Activated naive CD8-positive, alpha-beta T cell treated with anti-CD3 and anti-CD28 coated beads for 36 hours (primary cell): ENCODE results near the gene EPN3. TPM values are rescaled to one million over a fixed set of nuclear protein-coding genes. Genes with fewer than 3 reads are reported as not detected.

Source experiments
- DNase-seq: peaks from one replicate; pipeline ENCODE4 v3.0.0; 2021
- H3K27ac Mint-ChIP-seq: one replicate; pipeline ENCODE4 v1.8.0; 2022; ENCODE audit warnings: mild to moderate bottlenecking, moderate library complexity, mixed read lengths
- H3K27me3 Mint-ChIP-seq: one replicate; pipeline ENCODE4 v1.8.0; 2022; ENCODE audit warnings: mild to moderate bottlenecking, mixed read lengths
- H3K36me3 Mint-ChIP-seq: one replicate; pipeline ENCODE4 v1.8.0; 2021; ENCODE audit warnings: mild to moderate bottlenecking, mixed read lengths
- H3K4me1 Mint-ChIP-seq: one replicate; pipeline ENCODE4 v1.8.0; 2021; ENCODE audit warnings: mixed read lengths
- H3K4me3 Mint-ChIP-seq: one replicate; pipeline ENCODE4 v1.8.0; 2022; ENCODE audit warnings: mild to moderate bottlenecking, moderate library complexity, mixed read lengths
- H3K9me3 Mint-ChIP-seq: one replicate; pipeline ENCODE4 v1.8.0; 2022; ENCODE audit warnings: mixed read lengths
- total RNA-seq, 2 experiments: library from RNA; stranded (reverse); gene quantifications; one replicate each; pipeline ENCODE4 v1.2.3, GENCODE V29; 2021

The EPN3 gene
- total RNA-seq, 2 experiments from 2014 or later, result not detected

DNA sequence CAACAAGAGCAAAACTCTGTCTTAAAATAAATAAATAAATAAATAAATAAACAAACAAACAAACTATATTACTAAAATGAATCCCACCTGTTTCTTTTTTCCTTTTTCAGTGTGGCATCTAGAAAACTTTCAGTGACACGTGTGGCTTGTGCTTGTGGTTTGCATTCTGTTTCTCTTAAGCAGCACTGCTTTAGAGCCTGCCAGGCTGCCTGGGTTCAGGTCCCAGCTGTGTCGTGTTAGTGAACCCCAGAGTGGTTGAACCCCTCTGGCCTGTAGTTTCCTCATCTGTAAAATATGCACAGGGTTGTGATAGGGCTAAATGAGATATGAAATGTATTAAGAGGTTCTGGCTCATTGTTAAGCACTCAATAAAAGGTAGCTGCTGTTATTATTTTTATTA is 12.1 kb upstream of the EPN3 start:
- no peak overlapping the region for H3K27ac Mint-ChIP-seq
- H3K9me3 Mint-ChIP-seq, result no peaks in the 10 kb centered on the region
- no peaks in the 10 kb centered on the region for H3K27me3 Mint-ChIP-seq
- no peaks in the 10 kb centered on the region for H3K4me1 Mint-ChIP-seq
- H3K4me3 Mint-ChIP-seq, result no peak overlapping the region
- H3K36me3 Mint-ChIP-seq, result no peaks in the 10 kb centered on the region
- no peak for DNase-seq

DNA sequence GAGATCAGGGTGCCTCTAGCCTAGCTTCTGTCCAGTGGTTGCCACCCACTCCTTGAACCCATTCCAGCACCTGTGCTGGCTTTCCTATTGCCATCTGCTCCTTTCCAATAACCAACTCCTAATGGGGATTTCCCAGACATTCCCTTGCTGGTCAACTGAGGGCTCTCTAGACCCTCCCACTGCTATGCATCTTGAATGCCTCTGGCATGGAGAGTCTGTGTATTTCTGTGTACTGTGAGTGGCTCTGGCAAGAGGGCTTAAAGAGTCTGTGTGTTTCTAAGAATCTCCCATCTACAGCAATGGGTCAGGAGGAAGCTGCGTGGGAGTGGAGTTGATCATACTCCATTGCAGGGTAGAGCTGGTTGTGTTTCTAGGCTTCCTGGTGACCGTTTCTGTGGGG is 11.0 kb upstream of the EPN3 start:
- Mint-ChIP-seq H3K9me3 (no peaks in the 10 kb centered on the region), H3K4me3 (no peak overlapping the region), H3K27ac (no peak overlapping the region), H3K4me1 (no peaks in the 10 kb centered on the region), H3K36me3 (no peaks in the 10 kb centered on the region), H3K27me3 (no peaks in the 10 kb centered on the region)
- no peak for DNase-seq

DNA sequence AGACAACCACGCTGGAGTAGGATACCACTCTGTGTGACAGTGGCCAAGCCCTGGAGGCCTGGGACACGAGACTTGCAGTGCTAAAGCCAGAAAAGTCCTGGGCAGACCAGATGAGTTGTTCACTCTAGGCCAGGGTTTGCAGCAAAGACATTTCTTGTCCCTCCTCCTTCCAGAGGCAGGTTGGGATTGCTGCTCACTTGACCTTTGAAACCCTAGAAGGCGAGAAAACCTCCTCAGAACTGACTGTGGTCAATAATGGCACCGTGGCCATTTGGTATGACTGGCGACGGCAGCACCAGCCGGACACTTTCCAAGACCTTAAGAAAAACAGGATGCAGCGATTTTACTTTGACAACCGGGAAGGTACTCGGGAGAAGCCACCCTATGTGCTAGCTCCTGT is 9.8 kb upstream of the EPN3 start:
- no peaks in the 10 kb centered on the region for H3K9me3 Mint-ChIP-seq
- no peaks in the 10 kb centered on the region for H3K36me3 Mint-ChIP-seq
- no peaks in the 10 kb centered on the region for H3K27me3 Mint-ChIP-seq
- H3K4me1 Mint-ChIP-seq, result no peaks in the 10 kb centered on the region
- no peak overlapping the region for H3K4me3 Mint-ChIP-seq
- H3K27ac Mint-ChIP-seq, result no peak overlapping the region
- DNase-seq, result no peak

DNA sequence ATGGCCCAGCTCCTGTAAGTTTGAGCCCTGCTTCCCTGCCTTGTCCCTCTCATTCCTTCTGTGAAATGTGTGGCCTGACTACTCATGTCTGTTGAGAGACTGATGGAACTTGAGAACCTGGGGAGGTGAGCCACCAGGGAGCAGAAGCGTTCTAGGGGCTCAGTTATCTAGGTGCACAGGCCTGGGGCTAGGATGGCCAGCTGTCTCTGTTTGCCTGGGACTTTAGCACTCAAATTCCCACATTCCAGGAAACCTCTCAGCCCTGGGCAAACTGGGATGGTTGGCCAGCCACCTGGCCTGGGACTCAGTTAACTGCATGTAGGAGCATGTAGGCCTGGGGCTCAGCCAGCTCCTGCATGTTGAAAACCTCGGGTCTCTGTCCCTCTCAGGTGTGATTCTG is 9.3 kb upstream of the EPN3 start:
- DNase-seq, result no peak
- no peaks in the 10 kb centered on the region for H3K4me1 Mint-ChIP-seq
- no peak overlapping the region for H3K27ac Mint-ChIP-seq
- H3K9me3 Mint-ChIP-seq, result no peaks in the 10 kb centered on the region
- no peaks in the 10 kb centered on the region for H3K36me3 Mint-ChIP-seq
- no peaks in the 10 kb centered on the region for H3K27me3 Mint-ChIP-seq
- H3K4me3 Mint-ChIP-seq, result no peak overlapping the region

DNA sequence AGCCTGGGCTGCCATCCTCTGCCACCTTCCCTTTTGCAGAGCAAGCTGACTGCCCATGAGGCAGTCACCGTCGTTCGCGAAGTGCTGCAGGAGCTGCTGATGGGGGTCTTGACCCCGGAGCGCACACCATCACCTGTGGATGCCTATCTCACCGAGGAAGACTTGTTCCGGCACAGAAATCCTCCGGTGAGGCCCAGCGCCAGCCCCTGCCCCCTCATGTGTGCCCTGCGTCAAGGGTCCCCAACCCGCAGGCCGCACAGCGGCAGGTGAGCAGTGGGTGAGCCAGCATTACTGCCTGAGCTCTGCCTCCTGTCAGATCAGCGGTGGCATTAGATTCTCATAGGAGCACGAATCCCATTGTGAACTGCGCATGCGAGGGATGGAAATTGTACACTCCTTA is 7.7 kb upstream of the EPN3 start:
- peaks cover 16% of the 10 kb centered on the region for H3K27me3 Mint-ChIP-seq
- H3K27ac Mint-ChIP-seq, result no peak overlapping the region

DNA sequence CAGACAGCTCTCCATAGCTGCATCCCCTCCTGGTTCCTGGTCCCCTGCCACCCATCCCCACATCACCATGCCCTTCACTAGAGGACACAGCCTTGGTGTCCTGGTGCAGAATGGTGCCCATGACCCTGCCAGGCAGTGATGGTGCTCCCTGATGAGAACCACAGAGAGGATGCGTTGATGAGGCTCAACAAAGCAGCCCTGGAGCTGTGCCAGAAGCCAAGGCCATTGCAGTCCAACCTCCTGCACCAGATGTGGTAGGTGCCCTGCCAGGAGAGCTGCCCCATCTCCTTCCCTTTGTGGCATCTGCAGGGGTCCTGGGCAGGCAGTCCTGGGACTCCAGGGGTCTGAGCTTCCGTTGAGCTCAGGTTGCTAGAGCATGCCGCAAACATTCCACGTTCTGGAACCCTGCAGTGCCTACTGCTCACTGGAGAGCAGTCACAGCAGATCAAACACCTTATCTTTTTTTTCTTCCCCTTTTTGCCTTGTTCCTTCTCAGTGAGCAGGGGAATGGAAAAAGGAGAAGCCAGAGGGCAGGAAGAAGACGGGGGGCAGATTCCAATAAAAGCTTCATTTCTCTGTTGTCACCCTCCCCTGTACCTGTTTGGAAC is 5.3 kb upstream of the EPN3 start:
- no peak for DNase-seq
- Mint-ChIP-seq H3K4me3 (no peak overlapping the region), H3K27ac (no peak overlapping the region), H3K36me3 (no peaks in the 10 kb centered on the region), H3K9me3 (no peaks in the 10 kb centered on the region), H3K27me3 (peaks cover 40% of the 10 kb centered on the region), H3K4me1 (no peaks in the 10 kb centered on the region)

More for the DNA sequence above, 7.7 kb upstream of the EPN3 start:
- no peak for DNase-seq
- Mint-ChIP-seq H3K36me3 (no peaks in the 10 kb centered on the region), H3K4me1 (no peaks in the 10 kb centered on the region), H3K9me3 (no peaks in the 10 kb centered on the region), H3K4me3 (no peak overlapping the region)

DNA sequence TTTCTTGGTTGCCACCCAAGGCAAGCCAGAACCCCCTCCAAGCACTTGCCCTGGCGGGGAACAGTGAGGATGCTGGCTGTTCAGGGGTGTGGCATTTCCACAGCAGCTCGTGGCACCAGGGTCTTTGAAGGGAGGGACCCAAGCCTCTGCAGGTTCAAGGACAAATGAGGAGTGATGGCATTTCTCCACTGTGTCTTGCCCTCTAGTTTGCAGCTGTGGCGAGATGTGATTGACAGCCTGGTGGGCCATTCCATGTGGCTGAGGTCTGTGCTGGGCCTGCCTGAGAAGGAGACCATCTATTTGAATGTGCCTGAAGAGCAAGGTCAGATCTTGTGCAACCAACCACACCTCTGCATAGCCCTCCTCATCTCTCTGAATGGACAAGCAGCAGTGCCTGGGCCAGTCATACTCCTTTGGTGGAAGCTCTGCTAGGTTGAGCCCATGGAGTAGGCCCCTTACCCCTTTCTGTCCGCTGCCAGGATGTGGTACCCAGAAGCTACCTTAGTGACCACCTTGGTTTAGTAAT is 4.5 kb upstream of the EPN3 start:
- Mint-ChIP-seq H3K27ac (no peak overlapping the region), H3K4me3 (no peak overlapping the region), H3K4me1 (no peaks in the 10 kb centered on the region), H3K27me3 (peaks cover 47% of the 10 kb centered on the region), H3K36me3 (no peaks in the 10 kb centered on the region), H3K9me3 (no peaks in the 10 kb centered on the region)
- no peak for DNase-seq

DNA sequence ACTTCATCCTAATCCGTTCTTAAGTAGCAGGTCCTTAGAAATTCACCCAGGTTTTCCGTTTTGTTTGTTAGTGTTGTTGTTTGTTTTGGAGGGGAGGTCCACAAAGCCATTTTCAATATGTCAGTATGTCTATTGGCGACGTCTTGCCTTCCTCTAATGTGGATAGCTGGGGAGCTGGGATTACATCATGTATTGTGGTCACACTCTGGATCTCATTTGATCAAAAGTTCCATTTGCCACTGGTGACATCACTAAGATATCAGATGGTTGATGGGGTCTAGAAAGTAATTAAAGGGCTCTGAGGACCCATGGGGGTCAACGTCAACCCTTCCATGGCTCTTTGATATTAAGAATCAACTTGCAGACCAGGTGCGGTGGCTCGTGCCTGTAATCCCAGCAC is 2.7 kb upstream of the EPN3 start:
- Mint-ChIP-seq H3K36me3 (no peaks in the 10 kb centered on the region), H3K9me3 (no peaks in the 10 kb centered on the region), H3K4me1 (peaks cover 13% of the 10 kb centered on the region), H3K27ac (no peak overlapping the region), H3K4me3 (no peak overlapping the region), H3K27me3 (peaks cover 64% of the 10 kb centered on the region)
- no peak for DNase-seq

DNA sequence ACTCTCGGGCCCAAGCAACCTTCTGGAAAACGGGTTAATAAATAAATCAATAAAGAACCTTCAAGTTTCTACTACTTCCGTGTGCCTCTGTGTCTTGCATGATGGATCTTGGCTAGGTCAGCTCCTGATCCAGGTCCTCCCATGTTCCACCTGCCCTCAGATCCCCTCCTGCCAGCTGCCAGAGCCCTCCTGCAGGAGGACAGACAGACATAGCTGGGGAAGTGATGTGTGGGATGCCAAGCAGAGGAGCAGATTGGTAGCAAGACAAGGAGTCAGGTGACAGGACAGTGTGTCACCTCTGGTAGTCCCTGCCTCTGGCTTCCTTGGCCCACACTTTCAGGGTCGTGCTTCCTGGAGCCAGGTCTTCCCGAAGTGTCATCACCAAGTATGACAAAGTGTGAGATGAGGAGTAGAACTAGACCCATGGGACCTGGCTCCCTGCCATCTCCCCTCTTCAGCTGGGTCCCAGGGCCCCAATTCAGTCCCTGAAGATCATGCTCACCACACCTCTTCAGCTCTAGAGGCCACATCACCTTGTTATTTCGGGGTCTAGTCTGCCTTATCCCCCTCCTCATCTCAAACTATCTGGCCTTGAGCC is 1.0 kb upstream of the EPN3 start:
- DNase-seq, result no peak
- peaks cover 13% of the 10 kb centered on the region for H3K4me1 Mint-ChIP-seq
- H3K27ac Mint-ChIP-seq, result no peak overlapping the region
- no peaks in the 10 kb centered on the region for H3K9me3 Mint-ChIP-seq
- H3K4me3 Mint-ChIP-seq, result no peak overlapping the region
- peaks cover 67% of the 10 kb centered on the region for H3K27me3 Mint-ChIP-seq
- no peaks in the 10 kb centered on the region for H3K36me3 Mint-ChIP-seq

DNA sequence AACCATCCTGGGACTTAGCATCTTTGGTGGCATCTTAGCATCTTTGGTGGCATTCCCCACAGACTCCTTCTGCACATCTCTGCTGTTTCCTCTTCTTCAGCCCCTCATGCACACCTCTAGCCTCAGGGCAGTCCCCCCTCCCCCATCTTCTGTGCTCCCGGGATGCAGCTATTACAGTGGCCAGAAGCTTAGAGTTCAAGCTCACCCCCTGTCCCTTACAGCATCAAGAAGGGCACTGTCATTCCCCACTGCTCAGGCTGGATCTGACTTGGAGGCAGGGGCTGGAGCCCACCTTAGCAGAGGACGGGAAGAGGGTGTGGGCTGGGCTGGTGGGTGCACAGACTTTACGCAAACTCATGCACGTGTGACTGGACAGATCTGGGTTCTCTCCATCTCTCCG is 650 bp downstream of the EPN3 start:
- Mint-ChIP-seq H3K4me1 (peaks cover 13% of the 10 kb centered on the region), H3K4me3 (no peak overlapping the region), H3K27me3 (peaks cover 67% of the 10 kb centered on the region), H3K9me3 (no peaks in the 10 kb centered on the region), H3K27ac (no peak overlapping the region), H3K36me3 (no peaks in the 10 kb centered on the region)
- no peak for DNase-seq

DNA sequence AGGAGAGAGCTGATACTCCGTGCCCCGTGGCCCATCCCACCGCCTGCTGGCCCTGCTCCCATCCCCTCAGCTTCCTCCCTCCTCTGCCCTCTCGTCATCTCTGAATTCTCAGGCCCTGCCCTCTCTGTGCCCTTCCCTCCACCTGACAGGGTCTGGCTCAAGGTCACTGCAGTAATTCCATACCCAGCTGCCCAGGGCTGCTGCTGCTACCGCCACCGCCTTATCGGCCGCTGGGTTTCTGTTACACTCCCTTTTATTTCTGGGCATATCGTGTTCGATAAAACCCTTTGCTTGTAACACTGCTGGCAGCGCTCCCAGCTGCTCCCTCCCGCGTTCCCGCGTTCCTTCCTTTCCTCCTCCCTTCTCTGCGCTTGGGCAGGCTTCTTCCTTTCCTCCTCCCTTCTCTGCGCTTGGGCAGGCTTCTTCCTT is 1.2 kb downstream of the EPN3 start:
- Mint-ChIP-seq H3K27me3 (peaks cover 62% of the 10 kb centered on the region), H3K36me3 (no peaks in the 10 kb centered on the region)

DNA sequence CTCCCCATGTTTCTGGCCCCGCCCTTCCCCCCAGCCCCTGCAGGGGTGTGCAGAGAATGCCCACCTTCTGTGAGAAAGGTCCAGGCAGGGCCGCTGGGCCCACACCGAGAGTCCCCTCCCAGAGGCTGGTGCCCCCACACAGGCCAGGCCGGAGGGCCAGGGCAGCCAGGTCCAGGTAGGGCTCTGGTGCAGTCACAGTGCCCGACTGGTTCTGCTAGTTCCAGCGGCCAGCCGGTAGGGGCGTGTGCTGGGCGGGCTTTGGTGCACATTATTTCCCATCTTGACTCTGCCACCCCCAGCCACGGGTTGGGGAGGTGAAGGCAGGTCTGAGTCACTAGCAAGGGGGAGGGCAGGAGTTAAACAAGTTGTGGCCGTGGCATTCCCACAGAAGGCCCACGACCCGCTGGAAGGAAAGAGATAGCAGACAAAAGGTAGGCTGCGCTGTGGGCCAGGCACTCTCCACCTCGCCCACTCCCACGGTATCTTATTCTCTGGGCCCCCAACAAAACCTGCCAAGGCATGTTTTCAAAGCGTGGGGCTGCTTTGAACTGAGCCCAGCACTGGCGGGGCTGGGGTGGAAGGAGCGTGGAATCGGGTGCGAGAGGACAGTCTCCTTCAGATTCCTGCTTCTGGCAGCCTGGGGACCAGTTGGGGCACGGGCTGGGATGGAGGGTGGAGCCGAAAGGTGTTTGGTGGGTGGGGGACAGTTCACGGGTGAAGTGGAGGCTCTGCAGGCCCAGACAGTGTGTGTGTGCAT is 1.9 kb downstream of the EPN3 start:
- Mint-ChIP-seq H3K9me3 (no peaks in the 10 kb centered on the region), H3K4me3 (no peak overlapping the region), H3K4me1 (peaks cover 15% of the 10 kb centered on the region), H3K36me3 (no peaks in the 10 kb centered on the region), H3K27ac (no peak overlapping the region), H3K27me3 (peaks cover 55% of the 10 kb centered on the region)
- peak; percentile 38 for DNase-seq

More for the DNA sequence above, 1.2 kb downstream of the EPN3 start:
- Mint-ChIP-seq H3K9me3 (no peaks in the 10 kb centered on the region), H3K4me1 (peaks cover 15% of the 10 kb centered on the region), H3K27ac (no peak overlapping the region), H3K4me3 (no peak overlapping the region)
- no peak for DNase-seq

DNA sequence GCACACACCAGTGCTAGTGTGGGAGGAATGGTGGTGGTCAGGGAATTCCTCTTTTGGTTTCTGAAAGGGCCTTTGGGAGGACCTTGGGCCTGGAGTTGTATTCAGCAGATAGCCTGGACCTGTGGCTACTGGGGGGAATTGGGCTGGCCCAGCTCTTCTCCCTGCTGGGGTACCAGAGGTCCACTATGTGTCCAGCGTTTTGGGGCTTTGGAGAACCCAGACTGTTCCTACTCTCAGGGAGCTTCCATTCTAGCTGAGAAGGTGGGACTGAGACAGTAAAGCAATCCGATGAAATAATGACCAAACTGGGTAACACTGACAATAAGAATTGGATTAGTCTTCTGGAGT is 2.4 kb downstream of the EPN3 start:
- Mint-ChIP-seq H3K36me3 (no peaks in the 10 kb centered on the region), H3K4me3 (no peak overlapping the region), H3K27ac (no peak overlapping the region), H3K9me3 (no peaks in the 10 kb centered on the region), H3K27me3 (peaks cover 49% of the 10 kb centered on the region), H3K4me1 (peaks cover 15% of the 10 kb centered on the region)
- no peak for DNase-seq

DNA sequence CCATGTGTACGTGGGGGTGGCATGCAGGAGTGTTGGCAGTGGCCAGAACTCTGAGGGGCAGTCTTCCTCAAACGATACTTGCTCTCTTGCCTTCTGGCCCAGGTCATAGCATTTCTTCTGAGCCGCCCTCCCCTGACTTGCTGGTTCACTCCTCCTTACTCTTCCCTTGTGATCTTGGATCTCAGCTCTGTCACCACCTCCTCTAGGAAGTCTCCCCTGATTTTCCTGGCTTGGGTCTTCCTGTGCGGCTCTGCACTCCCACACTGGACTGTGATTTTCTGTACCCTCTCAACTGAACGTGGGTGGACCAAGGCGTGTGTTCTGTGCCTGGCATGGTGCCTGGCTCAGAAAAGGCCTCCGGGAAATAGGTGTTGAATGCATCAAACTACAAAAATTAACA is 2.9 kb downstream of the EPN3 start:
- peaks cover 45% of the 10 kb centered on the region for H3K27me3 Mint-ChIP-seq
- DNase-seq, result no peak
- H3K4me1 Mint-ChIP-seq, result peaks cover 15% of the 10 kb centered on the region
- H3K27ac Mint-ChIP-seq, result no peak overlapping the region
- H3K36me3 Mint-ChIP-seq, result no peaks in the 10 kb centered on the region
- H3K4me3 Mint-ChIP-seq, result no peak overlapping the region
- H3K9me3 Mint-ChIP-seq, result no peaks in the 10 kb centered on the region

DNA sequence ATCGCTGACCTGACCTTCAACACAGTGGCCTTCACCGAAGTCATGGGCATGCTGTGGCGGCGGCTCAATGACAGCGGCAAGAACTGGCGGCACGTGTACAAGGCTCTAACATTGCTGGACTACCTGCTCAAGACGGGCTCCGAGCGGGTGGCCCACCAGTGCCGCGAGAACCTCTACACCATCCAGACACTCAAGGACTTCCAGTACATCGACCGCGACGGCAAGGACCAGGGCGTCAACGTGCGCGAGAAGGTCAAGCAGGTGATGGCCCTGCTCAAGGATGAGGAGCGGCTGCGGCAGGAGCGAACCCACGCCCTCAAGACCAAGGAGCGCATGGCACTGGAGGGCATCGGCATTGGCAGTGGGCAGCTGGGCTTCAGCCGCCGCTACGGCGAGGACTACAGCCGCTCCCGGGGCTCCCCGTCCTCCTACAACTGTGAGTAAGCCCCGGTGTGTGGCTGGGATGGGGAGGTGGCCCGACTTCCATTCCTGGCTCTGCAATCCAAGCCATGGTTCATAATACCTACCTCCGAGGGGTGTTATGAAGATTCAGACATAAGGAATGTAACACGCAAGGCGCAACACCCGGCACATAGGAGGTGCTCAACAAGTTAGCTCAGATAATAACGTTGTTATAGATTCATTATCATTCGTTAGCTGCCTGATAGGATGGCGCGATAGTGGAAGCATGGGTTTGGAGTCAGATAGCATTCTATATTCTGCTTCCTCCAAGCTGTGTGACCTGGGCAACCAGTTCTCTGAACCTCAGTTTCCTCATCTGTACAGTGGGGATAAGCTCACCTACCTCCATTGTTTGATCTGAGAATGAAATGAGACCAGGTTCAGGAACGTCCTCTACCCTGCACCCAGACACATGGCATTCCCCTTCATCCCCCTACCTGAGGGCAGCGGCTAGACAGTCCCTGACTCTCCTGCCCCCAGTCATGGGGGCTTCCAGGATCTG is 4.4 kb downstream of the EPN3 start:
- Mint-ChIP-seq H3K36me3 (no peaks in the 10 kb centered on the region), H3K27ac (no peak overlapping the region), H3K4me3 (no peak overlapping the region), H3K4me1 (peaks cover 20% of the 10 kb centered on the region), H3K9me3 (no peaks in the 10 kb centered on the region), H3K27me3 (peaks cover 29% of the 10 kb centered on the region)
- no peak for DNase-seq
